Activated T-helper 2 cell treated with anti-CD3 and anti-CD28 coated beads, Interferon-gamma antibody, Interleukin-2, Interleukin-4, amounts not matched to agents 10 μg/mL and 5 μg/mL and 100 μg/mL, durations not matched to agents 14 hours and 24 hours and 36 hours (primary cell): ENCODE data around the gene LINGO4. TPM values are rescaled to one million over a fixed set of nuclear protein-coding genes. Genes with fewer than 3 reads are reported as not detected.

ENCODE experiments used
- DNase-seq: peaks from one replicate; pipeline ENCODE4 v3.0.0; 2021; ENCODE audit warnings: low spot score
- H3K27ac Mint-ChIP-seq: one replicate; pipeline ENCODE4 v1.8.0; 2021; ENCODE audit warnings: mixed read lengths
- H3K27me3 Mint-ChIP-seq: one replicate; pipeline ENCODE4 v1.8.0; 2021; ENCODE audit warnings: low read depth, mixed read lengths
- H3K36me3 Mint-ChIP-seq: one replicate; pipeline ENCODE4 v1.8.0; 2021; ENCODE audit warnings: low read depth, mixed read lengths
- H3K4me1 Mint-ChIP-seq: one replicate; pipeline ENCODE4 v1.8.0; 2021; ENCODE audit warnings: low read depth, mixed read lengths
- H3K4me3 Mint-ChIP-seq: one replicate; pipeline ENCODE4 v1.8.0; 2021; ENCODE audit warnings: low read depth, mild to moderate bottlenecking, moderate library complexity, mixed read lengths
- H3K9me3 Mint-ChIP-seq: one replicate; pipeline ENCODE4 v1.8.0; 2021; ENCODE audit warnings: mixed read lengths
- intact Hi-C: fragments of 100-400 bp; cut with micrococcal nuclease; formaldehyde crosslinking; loops from one replicate; pipeline ENCODE4 v1.15.1; 2023
- total RNA-seq: library from RNA; stranded (reverse); gene quantifications from 2 replicates; pipeline ENCODE4 v1.2.3, GENCODE V29; 2022

The LINGO4 gene
- total RNA-seq, 1 donor from 2014 or later, result not detected

DNA sequence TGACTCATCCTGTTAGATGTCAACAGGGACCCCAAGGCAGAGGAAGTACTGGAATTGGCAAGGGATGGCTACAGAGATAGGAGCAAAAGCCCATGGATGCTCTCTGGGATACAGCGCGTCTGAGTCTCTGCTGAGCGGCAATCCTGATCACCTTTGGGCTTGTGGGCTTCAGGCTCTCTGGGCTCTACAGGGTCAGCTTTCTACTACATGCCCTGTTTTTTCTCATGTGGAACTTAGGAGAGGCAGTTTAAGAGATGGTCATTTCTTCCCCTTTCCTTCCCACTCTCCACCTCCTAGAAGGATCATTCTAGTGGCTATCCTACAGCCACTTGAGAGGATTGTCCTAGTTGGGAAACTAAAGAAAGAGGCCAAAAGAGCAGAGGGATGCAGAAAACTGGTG is 1.3 kb downstream of the LINGO4 start:
- Mint-ChIP-seq H3K27ac (no peak overlapping the region), H3K27me3 (peaks cover 20% of the 10 kb centered on the region), H3K4me3 (no peak overlapping the region), H3K36me3 (no peaks in the 10 kb centered on the region), H3K9me3 (no peaks in the 10 kb centered on the region), H3K4me1 (no peaks in the 10 kb centered on the region)
- DNase-seq, result no peak
- intact Hi-C loops, result no loop called here

- no peak overlapping the region for H3K27ac Mint-ChIP-seq
- no peaks in the 10 kb centered on the region for H3K9me3 Mint-ChIP-seq
- intact Hi-C loops, result no loop called here
- H3K4me1 Mint-ChIP-seq, result no peaks in the 10 kb centered on the region
- H3K36me3 Mint-ChIP-seq, result no peaks in the 10 kb centered on the region
- H3K27me3 Mint-ChIP-seq, result peaks cover 15% of the 10 kb centered on the region
- no peak overlapping the region for H3K4me3 Mint-ChIP-seq
- no peak for DNase-seq
Observed at GRCh38 chr1:151803164-151803563, 2.1 kb downstream of the LINGO4 start.

- no peak for DNase-seq
- Mint-ChIP-seq H3K4me1 (no peaks in the 10 kb centered on the region), H3K27ac (no peak overlapping the region), H3K27me3 (peaks cover 12% of the 10 kb centered on the region), H3K9me3 (no peaks in the 10 kb centered on the region), H3K4me3 (no peak overlapping the region), H3K36me3 (no peaks in the 10 kb centered on the region)
- intact Hi-C loops, result no loop called here
Observed at GRCh38 chr1:151802372-151802771, 2.8 kb downstream of the LINGO4 start.

GRCh38 chr1:151801846-151802245 is 3.4 kb downstream of the LINGO4 start:
- Mint-ChIP-seq H3K27me3 (peaks cover 12% of the 10 kb centered on the region), H3K4me1 (no peaks in the 10 kb centered on the region), H3K27ac (no peak overlapping the region), H3K4me3 (no peak overlapping the region), H3K36me3 (no peaks in the 10 kb centered on the region), H3K9me3 (no peaks in the 10 kb centered on the region)
- intact Hi-C loops, result no loop called here
- DNase-seq, result no peak

DNA sequence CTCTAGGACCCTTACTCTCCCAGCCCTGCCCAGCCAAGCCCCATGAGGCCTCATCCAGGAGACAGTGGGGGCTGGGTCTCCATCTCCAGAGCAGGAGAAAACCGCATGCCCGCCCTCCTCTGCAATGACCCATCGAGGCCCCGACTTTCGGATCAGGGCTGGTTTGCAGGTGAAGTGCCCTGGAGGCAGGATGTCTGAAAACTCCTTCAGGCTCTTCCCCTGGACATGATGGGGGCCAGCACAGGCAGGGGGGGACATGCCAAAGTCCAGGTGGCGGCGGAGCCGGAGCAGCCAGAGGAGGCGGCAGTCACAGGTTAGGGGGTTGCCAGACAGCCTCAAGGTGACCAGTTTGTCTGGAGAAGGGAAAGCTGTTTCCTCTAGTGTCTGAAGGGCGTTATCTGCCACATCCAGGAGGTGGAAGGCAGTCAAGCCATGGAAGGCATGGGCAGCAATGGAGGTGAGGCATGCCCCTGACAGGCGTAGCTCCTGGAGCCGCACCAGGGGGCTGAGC is 3.9 kb downstream of the LINGO4 start:
- Mint-ChIP-seq H3K36me3 (no peaks in the 10 kb centered on the region), H3K27me3 (peaks cover 12% of the 10 kb centered on the region), H3K4me3 (no peak overlapping the region), H3K9me3 (no peaks in the 10 kb centered on the region), H3K4me1 (no peaks in the 10 kb centered on the region), H3K27ac (no peak overlapping the region)
- no peak for DNase-seq
- intact Hi-C loops, result no loop called here

GRCh38 chr1:151800830-151801229 is 4.4 kb downstream of the LINGO4 start:
- no peaks in the 10 kb centered on the region for H3K4me1 Mint-ChIP-seq
- H3K4me3 Mint-ChIP-seq, result no peak overlapping the region
- no peak for DNase-seq
- intact Hi-C loops, result no loop called here
- no peak overlapping the region for H3K27ac Mint-ChIP-seq
- H3K27me3 Mint-ChIP-seq, result peaks cover 12% of the 10 kb centered on the region
- no peaks in the 10 kb centered on the region for H3K36me3 Mint-ChIP-seq
- no peaks in the 10 kb centered on the region for H3K9me3 Mint-ChIP-seq

DNA sequence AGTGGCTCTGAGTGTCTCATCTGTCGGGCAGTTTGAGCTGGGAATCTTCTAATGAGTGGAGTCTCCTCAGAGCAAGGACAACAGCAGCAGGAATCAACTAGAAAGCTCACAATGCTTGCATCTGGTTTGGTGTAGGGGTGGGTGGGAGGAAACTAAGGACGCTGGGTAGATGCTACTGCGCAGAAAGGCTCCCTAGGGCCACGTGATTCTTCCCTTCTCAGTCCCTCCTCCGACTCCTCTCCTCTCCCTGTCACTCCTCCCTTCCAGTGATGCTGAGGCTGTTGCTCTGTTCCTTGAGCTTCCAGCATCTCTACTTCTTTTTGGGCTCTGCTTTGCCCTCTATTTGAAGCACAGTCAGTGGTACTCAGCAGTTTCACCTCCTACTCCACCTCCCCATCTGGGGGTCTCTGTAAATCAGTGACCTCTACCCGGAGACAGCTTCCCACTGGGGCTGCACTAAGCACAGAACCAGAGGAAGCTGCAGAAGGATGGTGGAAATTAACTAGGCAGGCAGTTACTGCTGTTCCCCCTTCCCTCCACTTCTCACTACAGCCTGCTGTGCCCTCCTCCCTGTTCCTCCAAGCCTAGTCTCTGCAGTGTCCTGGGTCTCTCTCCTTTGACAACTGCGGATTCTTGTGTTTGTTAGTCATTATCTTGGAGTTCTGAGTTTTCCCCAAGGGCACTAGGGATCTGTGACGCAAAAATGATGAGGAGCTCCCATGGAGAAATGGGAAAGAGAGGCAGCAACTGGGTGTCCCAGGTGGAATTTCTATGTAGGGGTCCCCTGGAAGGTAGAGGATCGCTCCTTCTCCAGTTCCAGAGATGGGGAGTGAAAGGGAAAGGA is 5.8 kb downstream of the LINGO4 start:
- intact Hi-C loops, result no loop called here
- H3K9me3 Mint-ChIP-seq, result no peaks in the 10 kb centered on the region
- no peaks in the 10 kb centered on the region for H3K4me1 Mint-ChIP-seq
- no peak overlapping the region for H3K27ac Mint-ChIP-seq
- no peak overlapping the region for H3K4me3 Mint-ChIP-seq
- DNase-seq, result no peak
- peaks cover 7% of the 10 kb centered on the region for H3K27me3 Mint-ChIP-seq
- no peaks in the 10 kb centered on the region for H3K36me3 Mint-ChIP-seq

DNA sequence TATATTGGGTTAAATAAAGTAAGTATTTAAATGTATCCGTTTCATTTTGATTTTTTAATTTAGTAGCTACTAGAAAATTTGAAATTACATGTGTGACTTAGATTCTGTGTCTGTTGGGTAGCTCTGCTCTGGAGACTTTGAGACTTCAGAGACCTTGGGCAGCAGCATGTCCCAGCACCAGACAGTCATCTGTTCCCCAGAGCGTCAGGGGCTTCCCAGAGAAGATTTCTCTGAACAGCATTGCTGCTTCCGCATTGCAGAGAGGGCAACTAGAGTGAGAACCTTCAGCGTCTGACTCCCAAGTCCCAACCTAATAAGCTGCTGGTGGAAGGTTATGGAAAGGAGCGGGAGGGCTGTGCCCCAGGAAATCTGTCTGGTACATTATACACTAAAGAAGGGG is 6.6 kb downstream of the LINGO4 start:
- intact Hi-C loops, result no loop called here
- Mint-ChIP-seq H3K9me3 (no peaks in the 10 kb centered on the region), H3K27me3 (peaks cover 7% of the 10 kb centered on the region), H3K4me3 (no peak overlapping the region), H3K4me1 (no peaks in the 10 kb centered on the region), H3K27ac (no peak overlapping the region), H3K36me3 (no peaks in the 10 kb centered on the region)
- DNase-seq, result no peak

GRCh38 chr1:151790940-151791651 is 14.1 kb downstream of the LINGO4 start:
- peak overlapping the region; percentile 91 for H3K27ac Mint-ChIP-seq
- H3K9me3 Mint-ChIP-seq, result no peaks in the 10 kb centered on the region
- intact Hi-C loops, result loop anchor here (1.0 to 5.0 kb wide), 4 partner anchors 28 to 509 kb away; partner anchors contain the start of genes C2CD4D, MRPL9, POGZ and ZNF687
- DNase-seq, result no peak
- H3K27me3 Mint-ChIP-seq, result peaks cover 1% of the 10 kb centered on the region
- peaks cover 24% of the 10 kb centered on the region for H3K4me1 Mint-ChIP-seq
- peak overlapping the region; percentile 99 for H3K4me3 Mint-ChIP-seq
- H3K36me3 Mint-ChIP-seq, result peaks cover 2% of the 10 kb centered on the region

- Mint-ChIP-seq H3K27me3 (peaks cover 1% of the 10 kb centered on the region), H3K9me3 (no peaks in the 10 kb centered on the region), H3K4me1 (peaks cover 24% of the 10 kb centered on the region), H3K27ac (peak within 1 kb of the TSS; percentile 91), H3K36me3 (peaks cover 2% of the 10 kb centered on the region), H3K4me3 (peak within 1 kb of the TSS; percentile 99)
- intact Hi-C loops, result loop anchor here (1.0 to 5.0 kb wide), 4 partner anchors 27 to 508 kb away; partner anchors contain the start of genes C2CD4D, MRPL9, POGZ and ZNF687
- DNase-seq, result peak; percentile 99
Observed at GRCh38 chr1:151790071-151790939, 14.9 kb downstream of the LINGO4 start, which contains the start of gene TDRKH. TSS of gene TDRKH (minus strand) at chr1:151790500. CDS start at chr1:151783022, 7,478 bp downstream.

DNA sequence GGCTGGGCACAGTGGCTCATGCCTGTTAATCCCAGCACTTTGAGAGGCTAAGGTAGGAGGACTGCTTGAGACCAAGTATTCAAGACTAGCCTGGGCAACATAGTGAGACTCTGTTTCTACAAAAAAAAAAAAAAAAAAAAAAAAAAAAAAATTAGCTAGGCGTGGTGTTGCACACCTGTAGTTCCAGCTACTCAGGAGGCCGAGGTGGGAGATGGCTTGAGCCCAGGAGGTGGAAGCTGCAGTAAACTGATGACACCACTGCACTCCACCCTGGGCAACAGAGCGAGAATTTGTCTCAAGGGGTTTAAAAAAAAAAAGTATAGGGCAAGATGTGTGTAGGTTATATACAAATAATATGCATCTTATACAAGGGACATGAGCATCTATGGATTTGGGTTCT is 17.5 kb downstream of the LINGO4 start:
- Mint-ChIP-seq H3K27ac (no peak overlapping the region), H3K36me3 (peaks cover 2% of the 10 kb centered on the region), H3K27me3 (peaks cover 1% of the 10 kb centered on the region), H3K9me3 (no peaks in the 10 kb centered on the region), H3K4me3 (no peak overlapping the region), H3K4me1 (peaks cover 24% of the 10 kb centered on the region)
- intact Hi-C loops, result no loop called here
- no peak for DNase-seq

DNA sequence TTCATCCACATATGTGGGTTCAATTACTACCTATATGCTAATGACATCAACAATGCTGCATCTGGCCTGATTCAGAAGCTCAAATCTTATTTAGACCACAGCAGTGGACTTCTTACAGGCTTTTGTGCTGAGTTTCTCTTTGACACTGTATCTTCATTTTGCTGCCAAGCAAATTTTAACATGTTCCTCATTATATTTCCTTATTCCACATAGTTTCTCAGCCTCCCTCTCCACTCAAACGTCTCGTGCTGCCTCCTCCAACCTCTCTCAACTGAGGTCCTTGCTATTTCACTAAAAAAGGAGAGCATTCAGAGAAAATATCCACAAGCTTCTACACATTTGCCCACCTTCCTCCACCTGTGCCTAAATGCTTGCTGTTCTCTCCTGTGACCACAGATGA is 21.4 kb downstream of the LINGO4 start:
- H3K4me3 Mint-ChIP-seq, result no peak overlapping the region
- intact Hi-C loops, result no loop called here
- H3K4me1 Mint-ChIP-seq, result peaks cover 4% of the 10 kb centered on the region
- no peak for DNase-seq
- peaks cover 1% of the 10 kb centered on the region for H3K27me3 Mint-ChIP-seq
- H3K9me3 Mint-ChIP-seq, result no peaks in the 10 kb centered on the region
- no peak overlapping the region for H3K27ac Mint-ChIP-seq
- peaks cover 16% of the 10 kb centered on the region for H3K36me3 Mint-ChIP-seq
